Osteocyte (in vitro differentiated cells): ENCODE measurements around the gene ZFAND6. TPM values are rescaled to one million over a fixed set of nuclear protein-coding genes. Genes with fewer than 3 reads are reported as not detected.

ENCODE experiments used
- DNase-seq: peaks from one replicate; pipeline ENCODE4 v3.0.0; 2021; ENCODE audit warnings: mixed read lengths; ENCODE audit not compliant: unreplicated experiment; ENCODE audit errors: extremely low spot score
- H3K27ac Mint-ChIP-seq: one replicate; pipeline ENCODE4 v1.8.0; 2021; ENCODE audit warnings: mild to moderate bottlenecking, mixed read lengths; ENCODE audit not compliant: unreplicated experiment
- H3K27me3 Mint-ChIP-seq: one replicate; pipeline ENCODE4 v1.8.0; 2021; ENCODE audit warnings: mixed read lengths; ENCODE audit not compliant: unreplicated experiment
- H3K36me3 Mint-ChIP-seq: one replicate; pipeline ENCODE4 v1.8.0; 2021; ENCODE audit warnings: mixed read lengths; ENCODE audit not compliant: unreplicated experiment
- H3K4me1 Mint-ChIP-seq: one replicate; pipeline ENCODE4 v1.8.0; 2021; ENCODE audit warnings: mixed read lengths; ENCODE audit not compliant: unreplicated experiment
- H3K4me3 Mint-ChIP-seq: one replicate; pipeline ENCODE4 v1.8.0; 2021; ENCODE audit warnings: mild to moderate bottlenecking, moderate library complexity, mixed read lengths; ENCODE audit not compliant: unreplicated experiment
- H3K9me3 Mint-ChIP-seq: one replicate; pipeline ENCODE4 v1.8.0; 2021; ENCODE audit warnings: mixed read lengths; ENCODE audit not compliant: unreplicated experiment
- CTCF ChIP-seq: fragments of 200-600 bp; sonication (generic); IDR thresholded peaks from 2 replicates; pipeline ENCODE4 v1.5.0; 2021; ENCODE audit warnings: antibody characterized with exemption, mild to moderate bottlenecking, moderate library complexity
- total RNA-seq: library from RNA; stranded (reverse); gene quantifications from 2 replicates; pipeline ENCODE4 v1.2.1, GENCODE V29; 2021

ZFAND6 gene
- total RNA-seq, 1 donor from 2014 or later = 63.8 TPM

GRCh38 chr15:80090879-80091503 lies 31.5 kb downstream of the ZFAND6 start:
- Mint-ChIP-seq H3K4me1 (peaks cover 10% of the 10 kb centered on the region), H3K4me3 (no peak overlapping the region), H3K27ac (no peak overlapping the region), H3K27me3 (no peaks in the 10 kb centered on the region), H3K9me3 (no peaks in the 10 kb centered on the region), H3K36me3 (peaks cover 3% of the 10 kb centered on the region)
- DNase-seq = no peak
- TF ChIP-seq CTCF = peak; percentile 42

- H3K36me3 Mint-ChIP-seq = peaks cover 3% of the 10 kb centered on the region
- H3K27me3 Mint-ChIP-seq = no peaks in the 10 kb centered on the region
- TF ChIP-seq CTCF = no peak
- H3K9me3 Mint-ChIP-seq = no peaks in the 10 kb centered on the region
- H3K27ac Mint-ChIP-seq = no peak overlapping the region
- no peak overlapping the region for H3K4me3 Mint-ChIP-seq
- peaks cover 7% of the 10 kb centered on the region for H3K4me1 Mint-ChIP-seq
- DNase-seq = no peak
Observed at GRCh38 chr15:80093854-80094418, 34.5 kb downstream of the ZFAND6 start.

- no peak for TF ChIP-seq CTCF
- DNase-seq = no peak
- no peak overlapping the region for H3K4me3 Mint-ChIP-seq
- peaks cover 17% of the 10 kb centered on the region for H3K4me1 Mint-ChIP-seq
- H3K27ac Mint-ChIP-seq = no peak overlapping the region
- H3K27me3 Mint-ChIP-seq = no peaks in the 10 kb centered on the region
- H3K36me3 Mint-ChIP-seq = peaks cover under 1% of the 10 kb centered on the region
- no peaks in the 10 kb centered on the region for H3K9me3 Mint-ChIP-seq
Observed at GRCh38 chr15:80095511-80095910, 36.0 kb downstream of the ZFAND6 start.

GRCh38 chr15:80095969-80096368 lies 36.5 kb downstream of the ZFAND6 start:
- TF ChIP-seq CTCF = no peak
- peaks cover 4% of the 10 kb centered on the region for H3K36me3 Mint-ChIP-seq
- H3K9me3 Mint-ChIP-seq = no peaks in the 10 kb centered on the region

GRCh38 chr15:80098341-80098740 lies 38.9 kb downstream of the ZFAND6 start:
- peaks cover 17% of the 10 kb centered on the region for H3K4me1 Mint-ChIP-seq
- no peak for DNase-seq
- H3K4me3 Mint-ChIP-seq = no peak overlapping the region
- H3K27ac Mint-ChIP-seq = no peak overlapping the region
- no peaks in the 10 kb centered on the region for H3K27me3 Mint-ChIP-seq
- no peak for TF ChIP-seq CTCF
- H3K36me3 Mint-ChIP-seq = peaks cover 8% of the 10 kb centered on the region
- H3K9me3 Mint-ChIP-seq = no peaks in the 10 kb centered on the region

More at GRCh38 chr15:80095969-80096368, 36.5 kb downstream of the ZFAND6 start:
- no peak overlapping the region for H3K27ac Mint-ChIP-seq
- H3K4me1 Mint-ChIP-seq = peaks cover 17% of the 10 kb centered on the region
- no peak for DNase-seq
- no peak overlapping the region for H3K4me3 Mint-ChIP-seq
- no peaks in the 10 kb centered on the region for H3K27me3 Mint-ChIP-seq
